Activated B cell treated with CpG ODN at 0.5 μM for 24 hours (primary cell): ENCODE measurements around the gene MRGPRD. TPM values are rescaled to one million over a fixed set of nuclear protein-coding genes. Genes with fewer than 3 reads are reported as not detected.

ENCODE experiments used
- ATAC-seq: fragments of 200-7000 bp; cut with Tn5 transposase; one replicate; pipeline ENCODE4 v1.10.0; 2021; ENCODE audit warnings: low read depth, mild to moderate bottlenecking, moderate library complexity
- CTCF ChIA-PET: fragments of 350-600 bp; sonication (Branson Sonifier 250); formaldehyde crosslinking; loops from one replicate; lab custom pipeline; 2021; ENCODE audit warnings: antibody characterized with exemption; lab: Charles Lee
- POLR2A ChIA-PET: fragments of 350-600 bp; sonication (Branson Sonifier 250); formaldehyde crosslinking; loops from one replicate; lab custom pipeline; 2021; ENCODE audit warnings: antibody characterized with exemption; lab: Charles Lee
- DNase-seq: peaks from one replicate; pipeline ENCODE4 v3.0.0; 2022
- H3K27ac Mint-ChIP-seq: one replicate; pipeline ENCODE4 v1.8.0; 2020; ENCODE audit warnings: mixed read lengths
- H3K27me3 Mint-ChIP-seq: one replicate; pipeline ENCODE4 v1.8.0; 2021; ENCODE audit warnings: mixed read lengths
- H3K36me3 Mint-ChIP-seq: one replicate; pipeline ENCODE4 v1.8.0; 2021; ENCODE audit warnings: low read depth, mixed read lengths
- H3K4me1 Mint-ChIP-seq: one replicate; pipeline ENCODE4 v1.8.0; 2021; ENCODE audit warnings: mixed read lengths
- H3K4me3 Mint-ChIP-seq: one replicate; pipeline ENCODE4 v1.8.0; 2020; ENCODE audit warnings: mild to moderate bottlenecking, mixed read lengths
- H3K9me3 Mint-ChIP-seq: one replicate; pipeline ENCODE4 v1.8.0; 2020; ENCODE audit warnings: mixed read lengths
- intact Hi-C: fragments of 100-400 bp; cut with micrococcal nuclease; formaldehyde crosslinking; loops from one replicate; pipeline ENCODE4 v1.15.1; 2024
- total RNA-seq: library from RNA; stranded (reverse); gene quantifications from 2 replicates; pipeline ENCODE4 v1.2.3, GENCODE V29; 2022
- TF ChIP-seq, protein P1 (sequence below): fragments of 200-600 bp; IDR thresholded peaks from one replicate; pipeline ENCODE4 v1.8.0; 2022; ENCODE audit warnings: antibody characterized with exemption, mild to moderate bottlenecking

MRGPRD gene
- total RNA-seq, 1 donor from 2014 or later = not detected

DNA sequence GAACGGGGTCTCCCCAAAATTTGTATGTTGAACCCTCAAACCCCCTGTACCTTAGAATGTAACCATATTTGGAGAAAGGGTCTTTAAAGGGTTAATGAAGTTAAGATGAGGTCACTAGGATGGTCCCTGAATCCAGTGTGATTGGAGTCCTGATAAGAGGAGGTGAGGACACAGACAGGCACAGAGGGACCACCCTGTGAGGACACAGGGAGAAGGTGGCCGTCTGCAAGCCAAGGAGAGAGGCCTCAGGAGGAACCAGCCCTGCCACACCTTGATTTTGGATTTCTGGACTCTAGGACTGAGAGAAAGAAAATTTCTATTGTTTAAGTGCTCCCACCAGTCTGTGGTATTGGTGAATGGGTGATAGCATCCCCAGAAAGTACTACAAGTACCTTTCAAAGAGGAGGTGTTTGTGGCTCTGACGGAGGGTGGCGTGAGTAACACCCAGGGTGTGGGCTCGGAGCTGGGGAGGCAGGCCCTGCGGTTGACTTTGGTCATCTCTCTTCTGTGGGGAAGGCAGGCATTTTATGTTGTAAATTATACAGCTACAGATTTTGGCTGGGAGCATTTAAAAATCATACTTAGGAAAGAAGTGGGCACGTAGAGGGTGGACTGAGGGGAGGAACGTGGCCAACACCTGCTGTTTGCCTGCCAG, 18.4 kb upstream of the MRGPRD start:
- no peak overlapping the region for H3K27ac Mint-ChIP-seq
- intact Hi-C loops = no loop called here
- H3K36me3 Mint-ChIP-seq = no peaks in the 10 kb centered on the region
- ChIA-PET POLR2A (no interaction called here), CTCF (no interaction called here)
- no peaks in the 10 kb centered on the region for H3K4me1 Mint-ChIP-seq
- H3K4me3 Mint-ChIP-seq = no peak overlapping the region
- H3K9me3 Mint-ChIP-seq = no peaks in the 10 kb centered on the region
- peaks cover 13% of the 10 kb centered on the region for H3K27me3 Mint-ChIP-seq
- no peak for ATAC-seq
- TF ChIP-seq, protein P1, sequence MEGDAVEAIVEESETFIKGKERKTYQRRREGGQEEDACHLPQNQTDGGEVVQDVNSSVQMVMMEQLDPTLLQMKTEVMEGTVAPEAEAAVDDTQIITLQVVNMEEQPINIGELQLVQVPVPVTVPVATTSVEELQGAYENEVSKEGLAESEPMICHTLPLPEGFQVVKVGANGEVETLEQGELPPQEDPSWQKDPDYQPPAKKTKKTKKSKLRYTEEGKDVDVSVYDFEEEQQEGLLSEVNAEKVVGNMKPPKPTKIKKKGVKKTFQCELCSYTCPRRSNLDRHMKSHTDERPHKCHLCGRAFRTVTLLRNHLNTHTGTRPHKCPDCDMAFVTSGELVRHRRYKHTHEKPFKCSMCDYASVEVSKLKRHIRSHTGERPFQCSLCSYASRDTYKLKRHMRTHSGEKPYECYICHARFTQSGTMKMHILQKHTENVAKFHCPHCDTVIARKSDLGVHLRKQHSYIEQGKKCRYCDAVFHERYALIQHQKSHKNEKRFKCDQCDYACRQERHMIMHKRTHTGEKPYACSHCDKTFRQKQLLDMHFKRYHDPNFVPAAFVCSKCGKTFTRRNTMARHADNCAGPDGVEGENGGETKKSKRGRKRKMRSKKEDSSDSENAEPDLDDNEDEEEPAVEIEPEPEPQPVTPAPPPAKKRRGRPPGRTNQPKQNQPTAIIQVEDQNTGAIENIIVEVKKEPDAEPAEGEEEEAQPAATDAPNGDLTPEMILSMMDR = no peak
- no peak for DNase-seq

DNA sequence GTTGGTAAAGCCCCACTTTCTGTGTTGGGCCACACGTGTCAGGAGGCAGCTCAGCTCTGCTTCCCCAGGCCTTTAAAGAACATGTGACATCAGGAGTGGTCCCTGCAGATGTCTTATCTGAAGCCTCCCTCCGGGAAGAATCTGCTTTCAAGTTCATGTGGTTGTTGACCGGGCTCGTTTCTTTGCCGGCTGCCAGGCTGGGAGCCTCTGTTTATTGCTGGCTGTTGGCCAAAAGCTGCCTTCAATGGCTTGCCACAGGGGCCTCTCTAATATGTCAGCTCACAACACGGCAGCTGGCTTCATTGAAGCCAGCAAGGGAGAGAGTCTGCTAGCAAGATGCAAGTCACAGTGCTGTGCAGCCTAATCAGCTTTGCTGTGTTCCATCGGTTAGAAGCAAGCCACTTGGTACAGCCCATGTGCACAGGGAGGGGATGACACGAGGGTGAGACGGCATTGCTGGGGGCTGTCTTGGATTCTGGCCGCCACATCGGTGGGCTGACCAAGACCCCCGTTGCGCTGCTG, 17.7 kb upstream of the MRGPRD start:
- ChIA-PET POLR2A (no interaction called here), CTCF (no interaction called here)
- Mint-ChIP-seq H3K4me3 (no peak overlapping the region), H3K27me3 (peaks cover 17% of the 10 kb centered on the region), H3K4me1 (no peaks in the 10 kb centered on the region), H3K9me3 (no peaks in the 10 kb centered on the region), H3K27ac (no peak overlapping the region), H3K36me3 (no peaks in the 10 kb centered on the region)
- TF ChIP-seq, protein P1 = no peak
- DNase-seq (no peak), ATAC-seq (no peak)
- intact Hi-C loops = no loop called here

DNA sequence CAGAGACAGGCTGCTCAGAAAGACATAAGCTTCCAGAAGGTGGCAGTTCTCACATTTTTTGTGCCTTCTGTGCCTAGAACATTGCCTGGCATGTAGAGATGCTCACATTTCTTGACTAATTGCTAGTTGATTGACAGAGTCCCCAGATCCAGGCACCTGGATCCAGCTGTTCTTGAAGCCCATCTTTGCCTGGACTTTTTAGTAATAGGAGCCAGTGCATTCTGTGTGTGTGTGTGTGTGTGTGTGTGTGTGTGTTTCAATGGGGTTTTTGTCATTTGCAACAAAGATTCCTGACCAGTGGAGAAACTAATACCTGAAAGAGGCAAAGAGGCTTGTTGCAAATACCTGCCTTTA, 17.2 kb upstream of the MRGPRD start:
- intact Hi-C loops = no loop called here
- peaks cover 17% of the 10 kb centered on the region for H3K27me3 Mint-ChIP-seq
- no peak overlapping the region for H3K4me3 Mint-ChIP-seq
- ChIA-PET CTCF (no interaction called here), POLR2A (no interaction called here)
- H3K4me1 Mint-ChIP-seq = no peaks in the 10 kb centered on the region
- H3K36me3 Mint-ChIP-seq = no peaks in the 10 kb centered on the region
- ATAC-seq (no peak), DNase-seq (no peak)
- no peaks in the 10 kb centered on the region for H3K9me3 Mint-ChIP-seq
- no peak overlapping the region for H3K27ac Mint-ChIP-seq
- TF ChIP-seq, protein P1 = no peak

DNA sequence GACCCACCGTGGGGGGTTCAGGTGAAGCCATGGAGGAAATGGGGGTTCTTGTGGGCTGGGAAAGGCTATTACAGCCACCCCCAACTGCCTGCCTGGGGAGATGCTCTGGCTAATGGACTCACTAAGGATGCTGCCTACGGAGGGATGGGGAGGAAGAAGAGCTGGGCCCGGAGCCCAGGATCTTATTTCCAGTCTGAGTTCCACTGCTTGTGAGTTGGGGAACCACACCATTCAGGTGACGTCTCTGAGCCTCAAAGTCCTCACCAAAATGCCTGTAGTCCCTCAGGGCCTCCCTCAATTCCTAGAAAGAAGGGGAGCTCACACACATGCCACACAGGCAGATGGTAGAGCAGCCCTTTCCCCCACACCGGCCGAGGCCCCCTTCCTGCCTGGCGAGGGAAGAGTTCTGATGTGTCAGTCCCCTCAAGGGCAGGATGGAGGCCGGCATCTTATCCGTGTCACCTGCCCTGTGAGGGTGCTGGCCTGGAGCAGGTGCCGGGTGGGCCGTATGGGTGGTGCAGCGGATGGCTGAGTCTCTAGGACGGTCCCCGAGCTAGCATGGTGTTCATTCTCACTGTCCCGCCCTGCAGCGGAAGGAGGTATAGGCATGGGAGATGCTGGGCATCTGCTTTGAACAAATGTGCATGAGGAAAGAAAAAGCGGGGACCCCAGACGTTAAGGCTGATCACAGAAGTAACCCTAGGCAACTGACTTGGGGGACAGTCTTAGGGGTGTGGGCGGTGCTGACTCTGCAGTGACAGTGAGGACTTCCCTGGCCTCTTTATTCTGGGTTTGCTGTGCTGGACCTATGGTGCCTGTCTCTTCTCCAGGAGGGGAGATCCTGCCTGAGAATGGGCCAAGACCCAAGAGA, 16.6 kb upstream of the MRGPRD start:
- H3K4me1 Mint-ChIP-seq = no peaks in the 10 kb centered on the region
- no peaks in the 10 kb centered on the region for H3K36me3 Mint-ChIP-seq
- TF ChIP-seq, protein P1 = no peak
- ChIA-PET POLR2A (no interaction called here), CTCF (no interaction called here)
- ATAC-seq (no peak), DNase-seq (no peak)
- no peaks in the 10 kb centered on the region for H3K9me3 Mint-ChIP-seq
- no peak overlapping the region for H3K27ac Mint-ChIP-seq
- no peak overlapping the region for H3K4me3 Mint-ChIP-seq
- peaks cover 18% of the 10 kb centered on the region for H3K27me3 Mint-ChIP-seq
- intact Hi-C loops = no loop called here

DNA sequence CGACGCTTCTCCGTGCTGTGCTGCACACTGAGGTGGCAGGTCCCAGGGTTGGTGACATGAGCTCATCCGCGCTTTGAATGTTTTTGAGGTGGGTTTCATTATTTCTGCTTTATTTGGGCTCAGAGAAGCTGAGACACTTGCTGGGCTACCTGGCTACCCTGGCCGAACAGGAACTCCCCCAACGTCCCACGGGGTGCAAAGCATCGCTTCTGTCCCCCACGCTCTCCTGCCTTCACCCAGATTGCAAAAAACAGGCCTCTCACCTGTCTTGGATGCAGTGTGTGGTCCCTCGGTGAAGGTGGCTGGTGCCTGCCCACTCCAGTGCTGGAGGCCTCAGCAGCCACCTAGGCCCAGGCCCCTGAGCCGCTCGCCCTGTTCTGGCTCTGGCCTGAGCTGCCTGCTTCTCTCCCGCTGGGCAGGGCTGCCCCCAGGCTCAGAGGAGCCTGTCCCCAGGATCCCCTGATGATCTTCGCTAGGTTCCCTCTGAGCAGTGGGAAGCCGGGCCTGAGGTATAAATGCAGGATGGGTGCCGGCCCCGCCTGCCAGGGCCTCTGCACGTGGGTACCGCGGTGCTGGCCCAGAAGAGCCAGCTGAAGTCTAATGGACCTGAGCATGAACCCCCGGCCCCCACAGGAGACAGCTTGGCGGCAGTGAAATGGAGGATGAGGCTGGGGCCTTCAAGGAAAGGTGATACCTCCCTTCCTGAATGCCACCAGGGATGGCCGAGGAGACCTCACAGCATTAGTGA, 15.8 kb upstream of the MRGPRD start:
- H3K36me3 Mint-ChIP-seq = no peaks in the 10 kb centered on the region
- POLR2A ChIA-PET = no interaction called here
- no peak overlapping the region for H3K27ac Mint-ChIP-seq
- no peaks in the 10 kb centered on the region for H3K4me1 Mint-ChIP-seq
- no peaks in the 10 kb centered on the region for H3K9me3 Mint-ChIP-seq
- TF ChIP-seq, protein P1 = no peak
- ATAC-seq (no peak), DNase-seq (no peak)
- H3K27me3 Mint-ChIP-seq = peaks cover 24% of the 10 kb centered on the region
- intact Hi-C loops = no loop called here
- no peak overlapping the region for H3K4me3 Mint-ChIP-seq
- CTCF ChIA-PET = no interaction called here
